H1 (cell line): ENCODE data around the gene RNF43. TPM values are rescaled to one million over a fixed set of nuclear protein-coding genes. Genes with fewer than 3 reads are reported as not detected.
"Not testable (repeated sequence)": the region's sequence is repeated elsewhere in the genome, so short reads cannot be mapped to it uniquely, and the experiment has no call there.

Source experiments
- CTCF ChIA-PET: fragments of 300-600 bp; sonication (Branson Sonifier 250); formaldehyde crosslinking; loops from one replicate; lab custom pipeline; 2021; ENCODE audit not compliant: partially characterized antibody; lab: Charles Lee
- POLR2A ChIA-PET: fragments of 300-600 bp; sonication (Branson Sonifier 250); formaldehyde crosslinking; loops from one replicate; lab custom pipeline; 2021; ENCODE audit warnings: inconsistent platforms; ENCODE audit not compliant: partially characterized antibody; lab: Charles Lee
- DNase-seq, 2 experiments: peaks; one replicate each; pipeline versions ENCODE4 v3.0.0 to v3.0.0-alpha.2; 2010 to 2022; ENCODE audit warnings: low spot score in 2 of 2, low read depth in 1 of 2, mixed read lengths in 1 of 2
- FAIRE-seq: peaks from 2 replicates; lab custom pipeline; 2011; peaks lifted over from hg19 to GRCh38; lab: Jason Lieb, UNC
- H2AFZ ChIP-seq: 2 replicates; pipeline ENCODE4 v1.8.1; 2012; ENCODE audit warnings: low read length, inconsistent platforms
- H2AK5ac ChIP-seq: 2 replicates; pipeline ENCODE4 v1.6.1; 2013; ENCODE audit warnings: low read depth, low read length
- H2BK120ac ChIP-seq: replicated peaks from 2 replicates; pipeline ENCODE3; 2013; ENCODE audit warnings: low read depth, low read length, inconsistent platforms
- H2BK12ac ChIP-seq: 2 replicates; pipeline ENCODE4 v1.6.1; 2013; ENCODE audit warnings: low read depth, low read length
- H2BK15ac ChIP-seq: 2 replicates; pipeline ENCODE4 v1.6.1; 2013; ENCODE audit warnings: low read length
- H2BK20ac ChIP-seq: 2 replicates; pipeline ENCODE4 v1.6.1; 2013; ENCODE audit warnings: low read length
- H2BK5ac ChIP-seq: 2 replicates; pipeline ENCODE4 v1.6.1; 2013; ENCODE audit warnings: low read depth, low read length
- H3K14ac ChIP-seq: 2 replicates; pipeline ENCODE4 v1.6.1; 2013; ENCODE audit warnings: inconsistent platforms; ENCODE audit not compliant: insufficient read length
- H3K18ac ChIP-seq: 2 replicates; pipeline ENCODE4 v1.6.1; 2013; ENCODE audit warnings: low read length; ENCODE audit errors: extremely low read depth
- H3K23ac ChIP-seq: 2 replicates; pipeline ENCODE4 v1.6.1; 2013; ENCODE audit warnings: inconsistent platforms; ENCODE audit not compliant: insufficient read length
- H3K23me2 ChIP-seq: 2 replicates; pipeline ENCODE4 v1.6.1; 2013; ENCODE audit warnings: low read depth, low read length
- H3K27ac ChIP-seq: 2 replicates; pipeline ENCODE4 v1.6.1; 2011; ENCODE audit warnings: low read depth, low read length, inconsistent platforms
- H3K27me3 ChIP-seq, 4 experiments: replicated peaks in 1 of 4; 1 replicate in 1 of 4; 2 replicates in 3 of 4; pipeline versions ENCODE4 v1.6.1 to v1.8.1; 2011 to 2013; ENCODE audit warnings: low read length in 3 of 4, mild to moderate bottlenecking in 3 of 4, inconsistent platforms in 2 of 4, mixed read lengths in 2 of 4, moderate library complexity in 1 of 4; ENCODE audit not compliant: control insufficient read depth in 3 of 4, insufficient read depth in 3 of 4; ENCODE audit errors: extremely low read depth in 1 of 4
- H3K36me3 ChIP-seq, 4 experiments: 2 replicates each; pipeline versions ENCODE4 v1.6.1 to v1.8.1; 2011 to 2013; ENCODE audit warnings: mild to moderate bottlenecking in 4 of 4, low read length in 3 of 4, moderate library complexity in 2 of 4, control low read depth in 1 of 4, inconsistent platforms in 1 of 4; ENCODE audit not compliant: insufficient read depth in 4 of 4, control insufficient read depth in 2 of 4
- H3K4ac ChIP-seq: replicated peaks from 2 replicates; pipeline ENCODE3; 2013; ENCODE audit warnings: low read length, low read depth, mixed read lengths, inconsistent platforms; ENCODE audit not compliant: insufficient read length
- H3K4me1 ChIP-seq, 4 experiments: replicated peaks in 1 of 4; 1 replicate in 1 of 4; 2 replicates in 3 of 4; pipeline versions ENCODE4 v1.6.1 to v1.8.1; 2011 to 2013; ENCODE audit warnings: low read length in 3 of 4, inconsistent platforms in 2 of 4, mixed read lengths in 1 of 4; ENCODE audit not compliant: insufficient read depth in 4 of 4, control insufficient read depth in 3 of 4
- H3K4me2 ChIP-seq, 2 experiments: 2 replicates each; pipeline versions ENCODE4 v1.6.1 to v1.8.1; 2011 to 2013; ENCODE audit warnings: low read depth in 2 of 2, low read length in 2 of 2, control low read depth in 1 of 2, inconsistent platforms in 1 of 2, mild to moderate bottlenecking in 1 of 2; ENCODE audit not compliant: insufficient read depth in 1 of 2
- H3K4me3 ChIP-seq, 4 experiments: fragments of 200-600, 300-600 bp in 1 of 4; sonication (generic), shearing (Covaris generic), sonication (Bioruptor Twin) in 1 of 4; 2 replicates each; pipeline versions ENCODE4 v1.5.1 to v1.8.1; 2011 to 2016; ENCODE audit warnings: low read length in 4 of 4, low read depth in 3 of 4, control low read depth in 2 of 4, inconsistent platforms in 2 of 4, mild to moderate bottlenecking in 2 of 4, mixed read lengths in 1 of 4, moderate library complexity in 1 of 4; ENCODE audit not compliant: insufficient read depth in 2 of 4; ENCODE audit errors: extremely low read depth in 1 of 4
- H3K56ac ChIP-seq: replicated peaks from 2 replicates; pipeline ENCODE3; 2013; ENCODE audit warnings: low read depth, mild to moderate bottlenecking, mixed read lengths, low read length, inconsistent platforms; ENCODE audit not compliant: insufficient read length
- H3K79me1 ChIP-seq: 2 replicates; pipeline ENCODE4 v1.6.1; 2013; ENCODE audit warnings: low read depth, low read length, control low read depth
- H3K79me2 ChIP-seq, 2 experiments: 2 replicates each; pipeline versions ENCODE4 v1.6.1 to v1.8.1; 2012 to 2013; ENCODE audit warnings: low read length in 2 of 2, mild to moderate bottlenecking in 2 of 2, inconsistent platforms in 1 of 2; ENCODE audit not compliant: insufficient read depth in 2 of 2, control insufficient read depth in 1 of 2
- H3K9ac ChIP-seq, 4 experiments: replicated peaks in 1 of 4; 1 replicate in 1 of 4; 2 replicates in 3 of 4; pipeline versions ENCODE4 v1.6.1 to v1.8.1; 2011 to 2013; ENCODE audit warnings: low read depth in 3 of 4, low read length in 3 of 4, control low read depth in 2 of 4, mild to moderate bottlenecking in 2 of 4, moderate library complexity in 2 of 4, inconsistent platforms in 1 of 4; ENCODE audit errors: extremely low read depth in 1 of 4
- H3K9me3 ChIP-seq, 2 experiments: 2 replicates each; pipeline versions ENCODE4 v1.6.1 to v1.8.1; 2012 to 2013; ENCODE audit warnings: mild to moderate bottlenecking in 2 of 2, moderate library complexity in 2 of 2, control low read depth in 1 of 2, inconsistent platforms in 1 of 2, low read depth in 1 of 2, low read length in 1 of 2, mixed read lengths in 1 of 2; ENCODE audit not compliant: insufficient read depth in 2 of 2
- H4K20me1 ChIP-seq, 2 experiments: replicated peaks in 1 of 2; 2 replicates each; pipeline versions ENCODE3 to v1.8.1; 2011 to 2013; ENCODE audit warnings: inconsistent platforms in 2 of 2, low read length in 2 of 2, mild to moderate bottlenecking in 1 of 2; ENCODE audit not compliant: insufficient read depth in 2 of 2, control insufficient read depth in 1 of 2
- H4K5ac ChIP-seq: 2 replicates; pipeline ENCODE4 v1.6.1; 2013; ENCODE audit warnings: low read length, low read depth, mixed read lengths, inconsistent platforms; ENCODE audit not compliant: insufficient read length
- H4K8ac ChIP-seq: 2 replicates; pipeline ENCODE4 v1.8.0; 2013; ENCODE audit warnings: mild to moderate bottlenecking, moderate library complexity, low read length, inconsistent platforms; ENCODE audit not compliant: insufficient read depth; ENCODE audit errors: extremely low read depth
- H4K91ac ChIP-seq: replicated peaks from 2 replicates; pipeline ENCODE3; 2013; ENCODE audit warnings: low read length, mixed read lengths, inconsistent platforms; ENCODE audit not compliant: insufficient read length
- WGBS, 2 experiments: shearing (Covaris generic) in 1 of 2; methylation state at CpG; one replicate each; pipeline versions ENCODE4 v1.1.6 to v1.1.7; 2013 to 2015; ENCODE audit warnings: low lambda C conversion rate in 2 of 2, mixed read lengths in 2 of 2, inconsistent platforms in 1 of 2, low coverage in 1 of 2, missing lambda C conversion rate in 1 of 2; ENCODE audit not compliant: insufficient replicate concordance in 2 of 2, insufficient coverage in 1 of 2, insufficient read length in 1 of 2; ENCODE audit errors: extremely low coverage in 1 of 2, missing lambda C conversion rate in 1 of 2; 5-methylcytosine and 5-hydroxymethylcytosine counted together
- polyA plus RNA-seq, 7 experiments: library from polyadenylated mRNA; depleted of rRNA in 3 of 7; stranded (reverse) in 5 of 7; unstranded in 2 of 7; fragments of >200 nt in 5 of 7; fragments of 200-250 nt in 2 of 7; gene quantifications; 1 replicate in 5 of 7; 2 replicates in 1 of 7; 4 replicates in 1 of 7; pipeline versions ENCODE4 v1.2.1 to v1.2.3, GENCODE V29; 2011 to 2013; ENCODE audit warnings: missing spikeins in 2 of 7, mixed read lengths in 2 of 7
- total RNA-seq: library from RNA; stranded (reverse); fragmentation: NEBNext Ultra II Directional; extraction: Animal tissue kit (Norgen Biotek cat#: 25700); gene quantifications from 2 replicates; pipeline ENCODE4 v1.2.1, GENCODE V29; 2021

The RNF43 gene
- total and polyA plus RNA-seq, 2 of the 8 experiments (the other 6 are each of a cell fraction or from before 2014, with no cell fraction given), result 0.89 to 1.5 TPM

GRCh38 chr17:58397421-58397820 lies 19.9 kb downstream of the RNF43 start:
- H2BK5ac ChIP-seq, H4K8ac ChIP-seq, H3K36me3 ChIP-seq, H3K56ac ChIP-seq, H3K27ac ChIP-seq, H3K4ac ChIP-seq, H3K4me1 ChIP-seq, H3K9me3 ChIP-seq, H3K79me2 ChIP-seq, H3K79me1 ChIP-seq, H4K5ac ChIP-seq, H2BK120ac ChIP-seq, H3K4me3 ChIP-seq, POLR2A ChIA-PET, H4K91ac ChIP-seq, DNase-seq, H2AFZ ChIP-seq, H3K9ac ChIP-seq, H3K14ac ChIP-seq, H3K4me2 ChIP-seq, H3K23ac ChIP-seq, H4K20me1 ChIP-seq, H2AK5ac ChIP-seq, H3K23me2 ChIP-seq, H3K18ac ChIP-seq, H2BK15ac ChIP-seq, H2BK12ac ChIP-seq, H2BK20ac ChIP-seq, FAIRE-seq: not testable (repeated sequence)
- peaks cover 19 to 55% (median 41%) of the 10 kb centered on the region in 4 experiments; a peak in 6 of 7 replicates for H3K27me3 ChIP-seq
- 80% methylated on average over 5 of the region's 5 CpGs; no CpG with 5 or more reads in 1 of the 2 experiments for WGBS, 2 experiments
- CTCF ChIA-PET, result interaction anchor here (0.9 to 1.2 kb wide), 4 partner anchors 9 to 60 kb away, joined by 3 to 4 read pairs (median 3); partner anchors contain the start of gene RNF43
